WTC11 (cell line): ENCODE measurements around the gene ST6GAL1.

Source experiments
- AFF4 ChIP-seq: sonication (generic); formaldehyde crosslinking; IDR thresholded peaks from 2 replicates; pipeline ENCODE4 v1.8.1; 2023; ENCODE audit warnings: mild to moderate bottlenecking, missing genetic modification reagents, borderline replicate concordance
- ATF2 ChIP-seq: sonication (generic); formaldehyde crosslinking; IDR thresholded peaks from 2 replicates; pipeline ENCODE4 v1.8.1; 2022; ENCODE audit warnings: low read depth, missing genetic modification reagents, borderline replicate concordance
- CBFB ChIP-seq: sonication (generic); formaldehyde crosslinking; IDR thresholded peaks from 2 replicates; pipeline ENCODE4 v1.8.1; 2022; ENCODE audit warnings: mild to moderate bottlenecking, low read depth, missing genetic modification reagents
- CREB1 ChIP-seq: sonication (generic); formaldehyde crosslinking; IDR thresholded peaks from 2 replicates; pipeline ENCODE4 v1.8.0; 2023; ENCODE audit warnings: mild to moderate bottlenecking, missing genetic modification reagents
- CTCF ChIP-seq: fragments of 200-600 bp; IDR thresholded peaks from 2 replicates; pipeline ENCODE4 v1.8.0; 2022; ENCODE audit warnings: antibody characterized with exemption
- ELF4 ChIP-seq: sonication (generic); formaldehyde crosslinking; IDR thresholded peaks from 2 replicates; pipeline ENCODE4 v1.8.1; 2022; ENCODE audit warnings: low read depth, mild to moderate bottlenecking, moderate library complexity, missing genetic modification reagents
- ESRRA ChIP-seq: sonication (generic); formaldehyde crosslinking; IDR thresholded peaks from 2 replicates; pipeline ENCODE4 v1.8.1; 2022; ENCODE audit warnings: mild to moderate bottlenecking, missing genetic modification reagents, borderline replicate concordance
- FOXJ3 ChIP-seq: sonication (generic); formaldehyde crosslinking; IDR thresholded peaks from 2 replicates; pipeline ENCODE4 v1.9.0; 2021; ENCODE audit warnings: missing genetic modification reagents, mild to moderate bottlenecking, borderline replicate concordance
- HMGXB4 ChIP-seq: sonication (generic); formaldehyde crosslinking; IDR thresholded peaks from 2 replicates; pipeline ENCODE4 v1.8.1; 2023; ENCODE audit warnings: mild to moderate bottlenecking, moderate library complexity, missing genetic modification reagents
- MAX ChIP-seq: sonication (generic); formaldehyde crosslinking; IDR thresholded peaks from 2 replicates; pipeline ENCODE4 v1.8.0; 2022; ENCODE audit warnings: mild to moderate bottlenecking, missing genetic modification reagents
- NFE2L1 ChIP-seq: sonication (generic); formaldehyde crosslinking; IDR thresholded peaks from 2 replicates; pipeline ENCODE4 v1.8.1; 2023; ENCODE audit warnings: missing genetic modification reagents

GRCh38 chr3:187077085-187077484 lies 146.8 kb downstream of the ST6GAL1 start:
- TF ChIP-seq CTCF: no peak
- TF ChIP-seq ESRRA (CRISPR knock-in tag): no peak
- no peak for TF ChIP-seq HMGXB4
- TF ChIP-seq CBFB (CRISPR knock-in tag): no peak
- TF ChIP-seq MAX (CRISPR knock-in tag): no peak
- no peak for TF ChIP-seq NFE2L1 (CRISPR knock-in tag)
- TF ChIP-seq CREB1: no peak
- TF ChIP-seq FOXJ3 (CRISPR knock-in tag): no peak
- no peak for TF ChIP-seq ATF2 (CRISPR knock-in tag)
- TF ChIP-seq ELF4 (CRISPR knock-in tag): no peak
- no peak for TF ChIP-seq AFF4 (CRISPR knock-in tag)
